ENCODE results near the gene EPN3.

Gene EPN3

GRCh38 chr17:50540560-50541401 is 8.2 kb downstream of the EPN3 start:
- Mint-ChIP-seq H3K36me3 (ENCODE audit: low read depth) (no peaks in the 10 kb centered on the region), H3K4me3 (peak overlapping the region; percentile 19 to 82 (median 41)), H3K27me3 (ENCODE audit: low read depth) (peaks cover 15% of the 10 kb centered on the region), H3K9me3 (no peaks in the 10 kb centered on the region), H3K27ac (peak overlapping the region in 1 of 3 experiments; percentile 51), H3K4me1 (peaks cover 33% of the 10 kb centered on the region)
- no peak for TF ChIP-seq CTCF (IDR thresholded peaks at IDR 0.05; ENCODE audit: unreplicated experiment in 3 of 3)

DNA sequence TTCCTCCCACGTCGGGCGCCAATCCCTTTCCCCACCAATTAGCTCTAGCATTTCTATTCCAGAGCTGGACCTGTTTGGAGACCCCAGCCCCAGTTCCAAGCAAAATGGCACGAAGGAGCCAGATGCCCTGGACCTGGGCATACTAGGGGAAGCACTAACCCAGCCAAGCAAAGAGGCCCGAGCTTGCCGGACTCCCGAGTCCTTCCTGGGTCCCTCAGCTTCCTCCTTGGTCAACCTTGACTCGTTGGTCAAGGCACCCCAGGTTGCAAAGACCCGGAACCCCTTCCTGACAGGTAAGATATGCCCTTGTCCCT is 8.8 kb downstream of the EPN3 start:
- Mint-ChIP-seq H3K27me3 (ENCODE audit: low read depth) (peaks cover 18% of the 10 kb centered on the region), H3K4me3 (peak overlapping the region; percentile 77 to 82 (median 81)), H3K4me1 (peaks cover 27% of the 10 kb centered on the region), H3K27ac (peak overlapping the region in 2 of 3 experiments; percentile 51 to 57), H3K36me3 (ENCODE audit: low read depth) (no peaks in the 10 kb centered on the region), H3K9me3 (no peaks in the 10 kb centered on the region)
- TF ChIP-seq CTCF (IDR thresholded peaks at IDR 0.05; ENCODE audit: unreplicated experiment in 3 of 3) = no peak

DNA sequence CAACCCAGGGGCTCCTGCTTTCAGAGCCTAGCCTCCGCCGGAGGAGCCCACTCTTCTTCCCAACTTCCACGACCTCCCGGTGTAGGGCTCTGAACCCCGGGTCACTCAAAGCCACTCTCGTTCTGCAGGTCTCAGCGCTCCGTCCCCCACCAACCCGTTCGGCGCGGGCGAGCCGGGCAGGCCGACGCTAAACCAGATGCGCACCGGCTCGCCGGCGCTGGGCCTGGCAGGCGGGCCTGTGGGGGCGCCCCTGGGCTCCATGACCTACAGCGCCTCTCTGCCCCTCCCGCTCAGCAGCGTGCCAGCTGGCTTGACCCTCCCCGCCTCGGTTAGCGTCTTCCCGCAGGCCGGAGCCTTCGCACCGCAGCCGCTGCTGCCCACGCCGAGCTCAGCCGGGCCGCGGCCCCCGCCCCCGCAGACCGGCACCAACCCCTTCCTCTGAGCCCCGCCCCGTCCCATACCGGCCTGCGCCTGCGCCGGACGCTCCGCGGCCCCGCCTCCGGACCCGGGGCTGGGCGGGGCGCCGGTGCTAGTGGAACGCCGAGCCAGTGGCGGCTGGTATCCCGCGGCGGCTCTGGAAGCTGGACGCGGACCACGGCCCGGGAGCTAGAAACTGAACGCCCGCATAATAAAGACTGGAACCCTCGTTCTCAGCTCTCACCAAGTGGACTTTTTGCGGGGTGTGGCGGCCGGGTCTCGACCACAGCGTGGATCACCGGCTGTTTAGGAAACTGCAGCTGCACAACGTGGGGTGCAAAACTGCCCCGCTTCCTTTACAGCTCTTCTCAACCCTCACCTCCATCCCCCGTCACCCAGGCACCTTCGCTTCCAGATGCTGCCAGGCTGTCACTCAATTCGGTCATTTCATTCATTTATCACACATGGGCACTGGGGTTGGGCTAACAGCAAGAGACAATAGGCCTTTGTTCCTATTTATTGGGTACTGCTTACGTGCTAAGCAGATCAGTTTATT is 9.5 kb downstream of the EPN3 start:
- H3K27ac Mint-ChIP-seq = peak overlapping the region; percentile 75 to 80 (median 78)
- peaks cover 25% of the 10 kb centered on the region for H3K27me3 Mint-ChIP-seq (ENCODE audit: low read depth)
- no peak for TF ChIP-seq CTCF (IDR thresholded peaks at IDR 0.05; ENCODE audit: unreplicated experiment in 3 of 3)
- H3K9me3 Mint-ChIP-seq = no peaks in the 10 kb centered on the region
- H3K36me3 Mint-ChIP-seq (ENCODE audit: low read depth) = no peaks in the 10 kb centered on the region
- H3K4me1 Mint-ChIP-seq = peaks cover 26% of the 10 kb centered on the region
- H3K4me3 Mint-ChIP-seq = peak overlapping the region; percentile 82 to 87 (median 86)

- Mint-ChIP-seq H3K27ac (peak overlapping the region; percentile 75 to 80 (median 78)), H3K36me3 (ENCODE audit: low read depth) (no peaks in the 10 kb centered on the region), H3K9me3 (no peaks in the 10 kb centered on the region), H3K4me1 (peaks cover 26% of the 10 kb centered on the region), H3K4me3 (peak overlapping the region; percentile 82 to 87 (median 86)), H3K27me3 (ENCODE audit: low read depth) (peaks cover 25% of the 10 kb centered on the region)
- TF ChIP-seq CTCF (IDR thresholded peaks at IDR 0.05; ENCODE audit: unreplicated experiment in 3 of 3) = no peak
These were observed 10.6 kb downstream of the EPN3 start for GRCh38 chr17:50542795-50543774.

GRCh38 chr17:50544516-50544915 is 12.0 kb downstream of the EPN3 start:
- H3K36me3 Mint-ChIP-seq (ENCODE audit: low read depth) = no peaks in the 10 kb centered on the region
- TF ChIP-seq CTCF (IDR thresholded peaks at IDR 0.05; ENCODE audit: unreplicated experiment in 3 of 3) = no peak
- H3K4me1 Mint-ChIP-seq = peaks cover 18% of the 10 kb centered on the region
- no peaks in the 10 kb centered on the region for H3K9me3 Mint-ChIP-seq
- peak overlapping the region; percentile 10 to 69 (median 50) for H3K4me3 Mint-ChIP-seq
- peaks cover 25% of the 10 kb centered on the region for H3K27me3 Mint-ChIP-seq (ENCODE audit: low read depth)
- H3K27ac Mint-ChIP-seq = peak overlapping the region in 2 of 3 experiments; percentile 8 to 48
